Gastroesophageal sphincter (tissue), 4 donors: ENCODE measurements around the gene XRCC3. TPM values are rescaled to one million over a fixed set of nuclear protein-coding genes. Genes with fewer than 3 reads are reported as not detected.

Source experiments
- ATAC-seq: fragments of 150-250 bp; one replicate; pipeline ENCODE4 v1.9.1; 2016; ENCODE audit warnings: mild to moderate bottlenecking, moderate library complexity
- H3K27ac ChIP-seq, 4 donors: fragments of 200-600 bp; sonication (generic) in 3 of 4; 1 replicate in 3 of 4; 2 replicates in 1 of 4; pipeline ENCODE4 v1.5.1; 2016 to 2019
- H3K27me3 ChIP-seq: fragments of 200-600 bp; sonication (generic); one replicate; pipeline ENCODE4 v1.5.1; 2019
- H3K36me3 ChIP-seq, 2 donors: fragments of 200-600 bp; sonication (generic); one replicate each; pipeline ENCODE4 v1.5.1; 2019; ENCODE audit warnings: control low read depth in 1 of 2
- H3K4me1 ChIP-seq, 3 donors: fragments of 200-600 bp; sonication (generic); 1 replicate in 2 of 3; 2 replicates in 1 of 3; pipeline ENCODE4 v1.5.1; 2016 to 2019; ENCODE audit warnings: control low read depth in 2 of 3
- H3K4me3 ChIP-seq, 2 donors: fragments of 200-600 bp; sonication (generic); one replicate each; pipeline ENCODE4 v1.5.1; 2019; ENCODE audit warnings: mild to moderate bottlenecking in 1 of 2, moderate library complexity in 1 of 2
- H3K9me3 ChIP-seq, 3 donors: fragments of 200-600 bp; sonication (generic); one replicate each; pipeline ENCODE4 v1.5.1; 2017 to 2019; ENCODE audit warnings: control low read depth in 2 of 3
- EP300 ChIP-seq: sonication (generic); formaldehyde crosslinking; IDR thresholded peaks from one replicate; pipeline ENCODE4 v1.6.1; 2017; ENCODE audit warnings: antibody characterized with exemption, mild to moderate bottlenecking
- POLR2A ChIP-seq, 2 donors: fragments of 450-650 bp; IDR thresholded peaks; one replicate each; pipeline ENCODE4 v1.6.1; 2017; ENCODE audit warnings: antibody characterized with exemption in 2 of 2, mild to moderate bottlenecking in 2 of 2, moderate library complexity in 1 of 2
- POLR2AphosphoS5 ChIP-seq: sonication (generic); formaldehyde crosslinking; IDR thresholded peaks from one replicate; pipeline ENCODE4 v1.6.1; 2017; ENCODE audit warnings: antibody characterized with exemption
- WGBS, 2 donors: methylation state at CpG; one replicate each; pipeline ENCODE4 v1.1.5; 2018; ENCODE audit warnings: low coverage in 1 of 2; 5-methylcytosine and 5-hydroxymethylcytosine counted together
- total RNA-seq, 4 donors: library from RNA; depleted of rRNA; stranded (reverse); fragments of >200 nt; gene quantifications; one replicate each; pipeline ENCODE4 v1.1.0, GENCODE V29; 2016
- TF ChIP-seq, protein P1 (sequence below), 4 experiments: fragments of 200-600 bp in 2 of 4; fragments of 450-650 bp in 2 of 4; sonication (generic) in 1 of 4; IDR thresholded peaks; one replicate each; pipeline ENCODE4 v1.5.1; 2017 to 2019; ENCODE audit warnings: antibody characterized with exemption in 4 of 4, mild to moderate bottlenecking in 2 of 4, moderate library complexity in 2 of 4

Gene XRCC3
- total RNA-seq, 4 donors from 2014 or later: 1.2 to 7.8 (median 3.6) TPM

DNA sequence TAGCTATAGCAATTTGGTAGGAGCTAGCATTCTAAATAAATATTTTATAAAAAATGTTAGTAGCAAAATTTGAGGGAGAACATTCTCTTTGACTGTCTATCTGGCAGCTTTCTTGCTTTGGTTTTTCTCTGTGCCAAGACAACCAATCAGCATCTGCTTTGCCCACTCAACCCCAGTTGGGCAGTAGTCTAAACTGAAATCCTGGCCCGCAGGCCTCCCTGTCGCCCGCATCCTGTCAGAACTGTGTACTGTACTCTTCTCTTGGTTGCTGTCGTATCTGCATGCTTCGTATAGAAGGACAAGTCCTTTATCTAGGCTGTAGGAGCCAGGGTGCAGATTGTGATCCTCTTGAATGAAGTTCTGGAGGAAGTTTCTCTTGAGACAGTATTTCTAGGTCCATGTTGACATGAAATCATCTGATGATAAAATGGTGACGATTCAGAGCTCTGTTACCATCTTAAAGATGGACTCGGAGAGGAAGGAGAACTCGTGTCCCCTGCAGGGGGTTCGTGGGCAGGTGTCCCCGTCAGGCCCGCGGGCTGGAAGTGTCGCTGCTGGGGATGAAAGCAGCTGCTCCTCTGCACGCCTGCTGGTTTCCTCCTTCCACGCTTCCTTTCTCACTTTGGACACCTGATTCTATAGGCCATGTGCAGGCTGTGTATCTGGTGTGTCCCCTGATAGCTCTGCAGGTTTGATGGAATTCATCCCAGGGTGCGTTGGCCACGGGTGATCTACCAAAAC is 34.6 kb downstream of the XRCC3 start:
- no peak for ATAC-seq
- Histone ChIP-seq H3K36me3 (peaks cover 5 to 100% of the 10 kb centered on the region in 2 donors), H3K27me3 (no peaks in the 10 kb centered on the region), H3K9me3 (no peaks in the 10 kb centered on the region), H3K27ac (peak overlapping the region in 1 of 4 donors; percentile 55), H3K4me1 (peaks cover 0 to 35% (median 0%) of the 10 kb centered on the region in 3 donors), H3K4me3 (no peak overlapping the region)
- TF ChIP-seq, protein P1, sequence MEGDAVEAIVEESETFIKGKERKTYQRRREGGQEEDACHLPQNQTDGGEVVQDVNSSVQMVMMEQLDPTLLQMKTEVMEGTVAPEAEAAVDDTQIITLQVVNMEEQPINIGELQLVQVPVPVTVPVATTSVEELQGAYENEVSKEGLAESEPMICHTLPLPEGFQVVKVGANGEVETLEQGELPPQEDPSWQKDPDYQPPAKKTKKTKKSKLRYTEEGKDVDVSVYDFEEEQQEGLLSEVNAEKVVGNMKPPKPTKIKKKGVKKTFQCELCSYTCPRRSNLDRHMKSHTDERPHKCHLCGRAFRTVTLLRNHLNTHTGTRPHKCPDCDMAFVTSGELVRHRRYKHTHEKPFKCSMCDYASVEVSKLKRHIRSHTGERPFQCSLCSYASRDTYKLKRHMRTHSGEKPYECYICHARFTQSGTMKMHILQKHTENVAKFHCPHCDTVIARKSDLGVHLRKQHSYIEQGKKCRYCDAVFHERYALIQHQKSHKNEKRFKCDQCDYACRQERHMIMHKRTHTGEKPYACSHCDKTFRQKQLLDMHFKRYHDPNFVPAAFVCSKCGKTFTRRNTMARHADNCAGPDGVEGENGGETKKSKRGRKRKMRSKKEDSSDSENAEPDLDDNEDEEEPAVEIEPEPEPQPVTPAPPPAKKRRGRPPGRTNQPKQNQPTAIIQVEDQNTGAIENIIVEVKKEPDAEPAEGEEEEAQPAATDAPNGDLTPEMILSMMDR (IDR thresholded peaks at IDR 0.05): no peak
- no peak for TF ChIP-seq EP300
- no peak for TF ChIP-seq POLR2A (IDR thresholded peaks at IDR 0.05)
- TF ChIP-seq POLR2AphosphoS5: no peak
- WGBS, 2 donors: 66 to 81% methylated on average over 10 to 13 of the region's 17 CpGs

DNA sequence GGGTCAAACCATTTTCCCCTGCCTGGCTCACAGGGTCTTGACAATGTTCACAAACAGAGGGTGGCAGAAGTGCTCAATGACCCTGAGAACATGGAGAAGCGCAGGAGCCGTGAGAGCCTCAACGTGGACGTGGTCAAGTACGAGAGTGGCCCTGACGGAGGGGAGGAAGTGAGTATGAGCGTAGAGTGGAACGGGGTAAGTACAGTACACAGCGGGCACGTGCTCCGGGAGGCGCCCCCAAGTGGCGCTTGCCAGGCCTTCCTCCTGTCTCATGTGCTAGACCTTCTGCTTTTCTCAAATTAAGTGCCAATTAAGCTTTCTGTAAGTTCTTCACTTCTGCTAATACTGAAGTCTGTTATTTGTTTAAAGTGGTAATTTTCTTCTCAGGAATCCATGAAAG is 35.9 kb downstream of the XRCC3 start:
- Histone ChIP-seq H3K4me3 (no peak overlapping the region), H3K4me1 (peaks cover 0 to 22% (median 0%) of the 10 kb centered on the region in 3 donors), H3K36me3 (peaks cover 5 to 100% of the 10 kb centered on the region in 2 donors), H3K27me3 (no peaks in the 10 kb centered on the region), H3K27ac (peak overlapping the region in 2 of 4 donors; percentile 30 to 55), H3K9me3 (no peaks in the 10 kb centered on the region)
- ATAC-seq: peak; percentile 78
- 21 to 43% methylated on average over 4 to 12 of the region's 13 CpGs for WGBS, 2 donors
- TF ChIP-seq EP300 (no peak), POLR2AphosphoS5 (peak; percentile 35), POLR2A (IDR thresholded peaks at IDR 0.05) (no peak)
- TF ChIP-seq, protein P1 (IDR thresholded peaks at IDR 0.05): peak; percentile 15 to 56 (median 38)

DNA sequence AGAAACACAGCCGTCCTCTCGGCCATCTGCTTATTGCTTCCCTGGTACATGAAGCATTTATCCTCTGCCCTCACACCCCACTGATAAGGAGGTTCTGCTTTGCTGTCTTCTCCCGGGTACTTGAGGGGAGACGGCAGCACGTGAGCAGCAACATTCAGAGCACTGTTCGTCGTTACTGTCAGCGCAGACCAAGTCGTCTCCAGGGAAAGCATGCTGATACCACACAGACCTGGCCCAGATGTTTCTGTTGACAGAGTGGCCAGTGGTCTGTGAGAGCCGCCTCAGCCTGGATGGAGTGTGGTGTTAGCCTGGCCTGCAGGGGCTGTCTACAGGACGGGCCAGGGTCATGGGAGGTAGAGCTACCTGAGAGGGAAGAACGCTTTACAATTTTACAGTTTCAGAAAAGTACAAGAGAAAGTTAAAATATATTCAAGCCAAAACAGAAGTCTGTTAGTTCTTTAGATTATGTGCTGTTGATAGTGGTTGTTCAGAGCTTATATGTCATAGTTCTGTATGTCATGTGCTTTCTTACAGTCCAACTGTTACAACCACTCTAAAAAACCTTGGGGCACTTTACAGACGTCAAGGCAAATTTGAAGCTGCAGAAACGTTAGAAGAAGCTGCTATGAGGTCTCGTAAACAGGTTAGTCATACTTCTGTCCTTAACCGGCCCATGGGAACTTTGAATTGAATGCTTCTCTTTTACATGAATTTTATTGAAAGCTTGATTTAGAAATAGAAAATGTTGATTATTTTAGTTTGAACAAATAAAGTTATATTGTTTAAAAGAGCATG is 38.2 kb downstream of the XRCC3 start:
- Histone ChIP-seq H3K9me3 (no peaks in the 10 kb centered on the region), H3K4me1 (peaks cover 0 to 16% (median 0%) of the 10 kb centered on the region in 3 donors), H3K27me3 (no peaks in the 10 kb centered on the region), H3K4me3 (no peak overlapping the region), H3K27ac (no peak overlapping the region), H3K36me3 (peaks cover 11 to 100% of the 10 kb centered on the region in 2 donors)
- TF ChIP-seq EP300: no peak
- no peak for TF ChIP-seq POLR2AphosphoS5
- no peak for TF ChIP-seq POLR2A (IDR thresholded peaks at IDR 0.05)
- TF ChIP-seq, protein P1 (IDR thresholded peaks at IDR 0.05): no peak
- 64 to 72% methylated on average over 13 to 14 of the region's 16 CpGs for WGBS, 2 donors
- ATAC-seq: no peak

DNA sequence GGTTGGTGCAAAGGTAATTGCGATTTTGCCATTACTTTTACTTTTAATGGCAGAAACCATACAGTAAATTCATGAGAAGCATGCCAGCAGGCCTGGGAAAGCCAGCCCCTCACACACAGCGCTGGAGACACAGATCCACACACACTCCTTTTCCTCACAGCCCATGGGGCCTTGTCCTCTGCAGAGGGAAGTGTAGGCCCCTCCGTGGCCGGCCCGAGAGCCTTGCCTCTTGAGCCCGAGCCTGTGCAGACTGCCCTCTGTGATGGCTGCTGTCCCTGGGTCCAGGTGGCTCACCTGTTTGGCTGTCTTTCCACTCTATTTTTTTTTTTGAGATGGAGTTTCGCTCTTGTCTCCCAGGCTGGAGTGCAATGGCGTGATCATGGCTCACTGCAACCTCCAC is 39.3 kb downstream of the XRCC3 start:
- Histone ChIP-seq H3K9me3 (no peaks in the 10 kb centered on the region), H3K4me1 (peaks cover 0 to 16% (median 0%) of the 10 kb centered on the region in 3 donors), H3K4me3 (no peak overlapping the region), H3K36me3 (peaks cover 14 to 100% of the 10 kb centered on the region in 2 donors), H3K27me3 (no peaks in the 10 kb centered on the region), H3K27ac (no peak overlapping the region)
- ATAC-seq: no peak
- TF ChIP-seq EP300 (no peak), POLR2AphosphoS5 (no peak), POLR2A (IDR thresholded peaks at IDR 0.05) (no peak)
- TF ChIP-seq, protein P1 (IDR thresholded peaks at IDR 0.05): no peak
- WGBS, 2 donors: 87 to 95% methylated on average over 4 to 7 of the region's 8 CpGs
